SK-N-DZ (cell line): ENCODE data around the gene WDR37. TPM values are rescaled to one million over a fixed set of nuclear protein-coding genes. Genes with fewer than 3 reads are reported as not detected.
A peak's percentile ranks its signal among the peaks of the same experiment; 100 is the strongest.
"Not testable (repeated sequence)": the region's sequence is repeated elsewhere in the genome, so short reads cannot be mapped to it uniquely, and the experiment has no call there.

Source experiments
- DNase-seq: peaks from one replicate; pipeline ENCODE4 v3.0.0-alpha.2; 2015; ENCODE audit warnings: low spot score
- polyA plus RNA-seq, 2 experiments: library from polyadenylated mRNA; depleted of rRNA; stranded (reverse); fragments of >200 nt; gene quantifications; 2 replicates each; pipeline ENCODE4 v1.2.3, GENCODE V29; 2014

The WDR37 gene
- polyA plus RNA-seq (2014; cell fraction: cytosol; rRNA removed): 11.5 and 13.5 TPM in 2 replicates
- polyA plus RNA-seq (2014; cell fraction: nucleus; rRNA removed): 11.3 and 13.9 TPM in 2 replicates

GRCh38 chr10:1056326-1057105, at the start of gene WDR37:
TSS of gene WDR37 (plus strand) at chr10:1056385. CDS start at chr10:1072156, 15,771 bp downstream.
- peak; percentile 92 for DNase-seq

- DNase-seq: no peak
Measured at GRCh38 chr10:1006573-1006972, 49.6 kb upstream of the WDR37 start.

GRCh38 chr10:1007583-1007982, 48.6 kb upstream of the WDR37 start:
- no peak for DNase-seq

GRCh38 chr10:1009071-1009494, 47.1 kb upstream of the WDR37 start:
- DNase-seq: no peak

GRCh38 chr10:1009947-1010346, 46.2 kb upstream of the WDR37 start:
- DNase-seq: not testable (repeated sequence)

- no peak for DNase-seq
Measured at GRCh38 chr10:1010703-1011102, 45.5 kb upstream of the WDR37 start.

GRCh38 chr10:1011696-1012095, 44.5 kb upstream of the WDR37 start:
- DNase-seq: no peak

GRCh38 chr10:1015688-1016087, 40.5 kb upstream of the WDR37 start:
- no peak for DNase-seq

- DNase-seq: no peak
Measured at GRCh38 chr10:1019362-1019761, 36.8 kb upstream of the WDR37 start.

GRCh38 chr10:1020460-1020859, 35.7 kb upstream of the WDR37 start:
- DNase-seq: no peak

- DNase-seq: no peak
Measured at GRCh38 chr10:1020958-1021357, 35.2 kb upstream of the WDR37 start.

GRCh38 chr10:1022413-1022812, 33.8 kb upstream of the WDR37 start:
- no peak for DNase-seq

GRCh38 chr10:1024103-1024502, 32.1 kb upstream of the WDR37 start:
- DNase-seq: no peak

- no peak for DNase-seq
Measured at GRCh38 chr10:1025683-1026082, 30.5 kb upstream of the WDR37 start, which contains the start of gene IDI2. TSS of gene IDI2 (minus strand) at chr10:1025859. CDS start at chr10:1024723, 1,136 bp downstream.

- DNase-seq: no peak
Measured at GRCh38 chr10:1026578-1026977, 29.6 kb upstream of the WDR37 start.

- DNase-seq: no peak
Measured at GRCh38 chr10:1029838-1030237, 26.3 kb upstream of the WDR37 start.

- DNase-seq: no peak
Measured at GRCh38 chr10:1033601-1034000, 22.6 kb upstream of the WDR37 start.

- DNase-seq: no peak
Measured at GRCh38 chr10:1034758-1035157, 21.4 kb upstream of the WDR37 start.

- no peak for DNase-seq
Measured at GRCh38 chr10:1035201-1035600, 21.0 kb upstream of the WDR37 start.

GRCh38 chr10:1036341-1036791, 19.8 kb upstream of the WDR37 start:
- DNase-seq: no peak

- DNase-seq: no peak
Measured at GRCh38 chr10:1037098-1037497, 19.1 kb upstream of the WDR37 start.

GRCh38 chr10:1038769-1039168, 17.4 kb upstream of the WDR37 start:
- not testable (repeated sequence) for DNase-seq

GRCh38 chr10:1040133-1040532, 16.1 kb upstream of the WDR37 start:
- no peak for DNase-seq
